ENCODE measurements around the gene WDR41.
"Not testable (repeated sequence)": the region's sequence is repeated elsewhere in the genome, so short reads cannot be mapped to it uniquely, and the experiment has no call there.

GRCh38 chr5:77475041-77475440 lies 17.1 kb downstream of the WDR41 start:
- not testable (repeated sequence) for TF ChIP-seq CTCF (IDR thresholded peaks at IDR 0.05; ENCODE audit: low read depth, low read length); MAX (IDR thresholded peaks at IDR 0.05; ENCODE audit: low read depth, low read length); POLR2A (IDR thresholded peaks at IDR 0.05; ENCODE audit: extremely low read depth, insufficient read length); MYC (IDR thresholded peaks at IDR 0.05; ENCODE audit: low read depth, low read length)
